ENCODE data around the gene FAIM2.
"Not testable (repeated sequence)": the region's sequence is repeated elsewhere in the genome, so short reads cannot be mapped to it uniquely, and the experiment has no call there.

FAIM2 gene

DNA sequence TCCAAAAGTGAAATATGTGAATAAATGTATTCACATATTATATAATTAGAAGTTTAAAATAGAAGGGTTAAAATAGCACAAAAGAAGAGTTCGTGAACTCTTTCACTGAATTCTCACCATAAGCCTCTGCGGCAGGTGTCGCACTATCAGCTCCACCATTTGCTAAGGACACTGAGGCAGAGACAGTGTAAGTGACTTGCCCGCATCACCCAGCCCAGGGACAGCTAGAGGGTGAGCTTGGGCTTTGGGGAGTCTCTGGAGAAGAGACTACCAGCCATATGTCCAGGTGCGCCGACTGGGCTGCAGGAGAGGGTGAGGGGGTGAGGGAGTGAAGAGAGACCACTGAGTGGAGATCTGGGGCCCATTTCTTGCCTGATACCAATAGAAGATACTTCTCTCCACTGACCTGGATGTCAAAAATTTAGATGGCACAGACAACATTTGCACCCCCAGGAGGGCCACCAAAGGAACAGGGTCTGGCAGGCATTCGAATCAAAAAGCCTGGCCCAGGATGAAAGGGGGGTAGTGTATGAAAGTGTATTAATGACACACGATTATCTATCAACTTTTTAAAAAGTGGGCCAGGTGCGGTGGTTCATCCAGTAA, 28.5 kb downstream of the FAIM2 start:
- TF ChIP-seq, protein P1, sequence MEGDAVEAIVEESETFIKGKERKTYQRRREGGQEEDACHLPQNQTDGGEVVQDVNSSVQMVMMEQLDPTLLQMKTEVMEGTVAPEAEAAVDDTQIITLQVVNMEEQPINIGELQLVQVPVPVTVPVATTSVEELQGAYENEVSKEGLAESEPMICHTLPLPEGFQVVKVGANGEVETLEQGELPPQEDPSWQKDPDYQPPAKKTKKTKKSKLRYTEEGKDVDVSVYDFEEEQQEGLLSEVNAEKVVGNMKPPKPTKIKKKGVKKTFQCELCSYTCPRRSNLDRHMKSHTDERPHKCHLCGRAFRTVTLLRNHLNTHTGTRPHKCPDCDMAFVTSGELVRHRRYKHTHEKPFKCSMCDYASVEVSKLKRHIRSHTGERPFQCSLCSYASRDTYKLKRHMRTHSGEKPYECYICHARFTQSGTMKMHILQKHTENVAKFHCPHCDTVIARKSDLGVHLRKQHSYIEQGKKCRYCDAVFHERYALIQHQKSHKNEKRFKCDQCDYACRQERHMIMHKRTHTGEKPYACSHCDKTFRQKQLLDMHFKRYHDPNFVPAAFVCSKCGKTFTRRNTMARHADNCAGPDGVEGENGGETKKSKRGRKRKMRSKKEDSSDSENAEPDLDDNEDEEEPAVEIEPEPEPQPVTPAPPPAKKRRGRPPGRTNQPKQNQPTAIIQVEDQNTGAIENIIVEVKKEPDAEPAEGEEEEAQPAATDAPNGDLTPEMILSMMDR (IDR thresholded peaks at IDR 0.05) = no peak
- no peak for TF ChIP-seq ZFX (IDR thresholded peaks at IDR 0.05; ENCODE audit: borderline replicate concordance)
- H3K27ac ChIP-seq = no peak overlapping the region

DNA sequence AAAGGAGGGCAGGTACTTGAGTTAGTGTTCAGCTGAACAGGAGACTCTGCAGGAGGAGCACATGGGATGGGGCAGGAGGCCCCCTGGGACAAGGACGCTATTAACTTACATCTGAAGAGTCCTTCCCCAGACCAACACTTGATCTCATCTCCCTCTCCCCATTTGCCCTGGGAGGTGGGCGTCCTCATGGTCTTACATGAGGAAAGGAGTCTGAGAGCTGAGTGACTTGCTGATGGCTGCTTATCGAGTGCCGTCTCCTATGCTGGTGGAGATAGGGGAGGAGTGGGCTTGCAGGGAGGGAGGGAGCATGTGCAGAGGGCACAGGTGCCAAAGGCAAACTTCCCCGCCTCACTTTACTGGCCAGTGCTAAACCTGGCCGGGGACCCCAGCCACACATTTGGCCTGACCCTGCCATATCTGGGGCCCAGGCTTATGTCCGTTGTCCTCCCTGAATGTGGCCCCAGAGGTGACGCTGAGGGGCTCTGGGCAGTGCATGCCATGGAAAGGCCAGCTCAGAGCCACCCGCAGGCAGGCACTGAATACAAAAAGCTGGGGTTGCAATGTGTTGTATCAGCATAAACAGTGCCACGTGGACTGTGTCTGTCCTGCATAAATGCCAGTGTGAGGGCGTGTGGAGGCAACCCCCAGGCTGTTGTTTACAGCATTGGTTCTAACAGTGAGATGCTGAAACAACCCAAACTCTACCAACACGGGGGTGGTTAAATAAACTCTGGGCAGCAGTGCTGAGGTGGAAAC, 29.4 kb downstream of the FAIM2 start:
- H3K27ac ChIP-seq = no peak overlapping the region
- TF ChIP-seq ZFX (IDR thresholded peaks at IDR 0.05; ENCODE audit: borderline replicate concordance) = no peak

DNA sequence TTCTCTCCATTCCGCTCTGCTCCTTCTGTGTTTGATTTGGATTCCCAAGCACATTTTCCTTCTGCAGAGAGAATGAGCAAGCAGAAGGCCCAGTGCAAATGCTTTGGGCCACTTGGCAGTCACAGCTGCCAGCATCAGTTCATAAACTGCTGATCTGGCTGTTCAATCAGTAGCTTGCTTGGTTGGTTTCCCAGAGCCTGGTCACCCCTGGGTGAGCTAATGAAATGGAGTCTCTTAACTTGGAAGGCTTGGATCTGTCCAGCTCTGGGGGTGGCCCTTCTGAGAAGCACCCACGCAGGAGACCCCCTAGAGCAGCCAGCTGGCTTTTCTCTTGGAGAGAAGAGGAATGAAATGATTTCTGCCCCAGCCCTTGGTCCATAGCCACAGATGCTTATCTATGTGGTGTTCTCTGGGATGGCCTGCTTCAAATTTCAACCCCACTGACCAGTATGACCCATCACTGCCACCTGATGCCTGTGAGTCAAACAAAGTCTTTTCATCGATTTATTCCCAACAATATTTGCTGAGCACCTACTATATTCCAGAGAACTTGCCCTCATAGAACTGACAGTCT, 30.3 kb downstream of the FAIM2 start:
- TF ChIP-seq, protein P1 (IDR thresholded peaks at IDR 0.05) = no peak

DNA sequence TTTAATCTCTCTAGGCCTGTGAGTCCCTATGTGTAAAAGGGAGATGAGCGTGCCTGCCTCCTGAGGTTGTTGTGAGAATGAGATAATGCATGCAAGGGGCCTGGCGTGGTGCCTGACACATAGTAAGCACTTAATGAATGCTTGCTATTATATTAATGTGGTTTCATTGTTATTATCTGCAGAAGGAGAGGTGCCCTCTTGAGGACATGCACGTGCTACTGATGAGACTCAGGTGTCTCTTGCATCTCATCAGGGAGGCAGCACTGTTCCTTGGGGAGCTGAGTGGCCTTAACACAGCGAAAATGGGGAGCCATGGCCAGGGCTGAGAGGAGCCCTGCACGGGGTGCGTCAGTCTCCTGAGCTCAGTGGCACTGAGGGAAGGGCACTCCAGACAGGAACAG, 30.9 kb downstream of the FAIM2 start:
- TF ChIP-seq, protein P1 (IDR thresholded peaks at IDR 0.05) = no peak
- no peak for TF ChIP-seq ZFX (IDR thresholded peaks at IDR 0.05; ENCODE audit: borderline replicate concordance)
- no peak overlapping the region for H3K27ac ChIP-seq

More for the DNA sequence above, 30.3 kb downstream of the FAIM2 start:
- no peak overlapping the region for H3K27ac ChIP-seq

DNA sequence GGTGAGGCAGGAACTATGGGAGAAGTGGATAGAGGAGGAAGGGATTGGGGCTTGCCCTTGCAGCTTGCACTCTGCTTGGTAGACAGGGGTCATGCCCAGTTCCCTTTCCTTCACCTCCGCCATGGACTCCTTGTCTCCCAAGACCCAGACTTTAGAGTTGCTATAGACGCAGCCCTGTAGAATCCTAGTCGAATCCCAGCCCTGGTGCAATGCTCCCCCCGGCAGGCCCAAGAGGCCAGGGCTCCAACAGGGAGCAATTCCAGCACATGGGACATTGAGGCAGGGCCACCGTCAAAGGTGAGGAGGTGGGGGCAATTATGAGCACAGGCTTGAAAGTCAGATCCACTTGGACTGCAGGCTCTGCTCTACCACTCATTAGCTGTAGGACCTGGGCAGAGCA, 31.3 kb downstream of the FAIM2 start:
- H3K27ac ChIP-seq = no peak overlapping the region
- TF ChIP-seq, protein P1 (IDR thresholded peaks at IDR 0.05) = no peak
- no peak for TF ChIP-seq ZFX (IDR thresholded peaks at IDR 0.05; ENCODE audit: borderline replicate concordance)

DNA sequence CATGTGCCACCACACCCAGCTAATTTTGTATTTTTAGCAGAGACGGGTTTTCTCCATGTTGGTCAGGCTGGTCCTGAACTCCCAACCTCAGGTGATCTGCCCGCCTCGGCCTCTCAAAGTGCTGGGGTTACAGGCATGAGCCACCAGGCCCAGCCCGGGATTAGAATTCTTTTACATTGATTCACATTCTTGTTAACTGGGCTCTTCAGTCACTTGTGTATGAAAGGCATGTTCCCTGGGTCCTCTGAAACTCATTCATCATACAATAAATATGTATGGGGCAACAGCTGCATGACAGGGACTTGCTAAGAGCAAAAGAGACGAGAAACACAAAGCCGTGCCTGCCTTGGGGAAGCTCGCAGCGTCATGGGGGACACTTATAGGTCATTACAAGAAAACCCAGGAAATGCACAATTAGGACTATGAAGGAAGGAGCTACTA, 31.9 kb downstream of the FAIM2 start:
- H3K27ac ChIP-seq = not testable (repeated sequence)

DNA sequence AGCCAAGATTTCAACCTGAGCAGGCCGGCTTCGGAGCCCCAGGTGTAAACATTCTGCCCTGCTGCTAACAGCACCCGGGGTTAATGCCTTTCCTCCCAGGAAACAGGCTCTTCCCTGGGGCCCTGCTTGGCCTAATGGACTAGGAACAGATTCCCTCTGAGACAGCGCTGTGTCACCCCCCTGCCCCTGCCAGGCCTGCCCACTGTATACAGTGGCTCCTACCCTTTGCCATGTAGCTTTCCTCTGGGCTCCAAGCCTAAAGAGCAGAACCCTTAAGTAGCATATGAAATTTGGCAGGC, 32.5 kb downstream of the FAIM2 start:
- TF ChIP-seq ZFX (IDR thresholded peaks at IDR 0.05; ENCODE audit: borderline replicate concordance) = no peak
- TF ChIP-seq, protein P1 (IDR thresholded peaks at IDR 0.05) = no peak
- H3K27ac ChIP-seq = no peak overlapping the region

DNA sequence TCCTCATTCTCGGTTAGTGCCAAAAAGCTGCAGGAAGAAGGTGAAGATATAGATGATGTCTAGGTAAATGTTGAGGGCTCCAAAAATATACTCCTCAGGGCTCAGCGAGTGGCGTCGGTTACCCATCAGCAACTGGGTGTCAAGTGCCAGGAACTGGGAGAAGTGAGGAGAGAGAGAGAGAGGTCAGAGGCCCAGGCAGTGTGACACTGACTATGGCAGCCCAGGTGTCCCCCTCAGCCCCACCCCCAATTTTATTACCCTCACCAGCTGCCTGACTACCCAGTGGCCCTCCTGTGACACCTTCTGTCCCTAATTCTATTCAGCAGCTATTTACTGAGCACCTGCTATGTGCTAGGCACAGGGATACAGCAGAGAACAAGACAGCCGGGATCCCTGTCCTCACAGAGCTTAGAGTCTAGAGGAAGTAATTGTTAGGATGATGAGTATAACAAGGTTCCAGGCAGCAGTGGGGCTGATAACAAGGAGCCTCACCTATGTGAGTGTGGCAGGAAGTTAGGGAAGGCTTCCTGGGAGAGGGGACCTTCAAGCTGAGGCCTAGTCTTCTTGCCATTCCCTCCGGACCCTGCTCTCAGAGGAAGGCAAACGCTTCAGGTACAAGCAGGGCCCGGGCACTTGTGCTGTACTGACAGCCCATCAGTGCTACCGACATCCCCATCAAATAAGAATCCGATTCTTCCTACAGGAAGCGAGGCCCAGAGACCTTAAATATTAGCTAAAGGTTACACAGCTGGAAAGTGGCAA, 33.0 kb downstream of the FAIM2 start:
- no peak overlapping the region for H3K27ac ChIP-seq
- TF ChIP-seq ZFX (IDR thresholded peaks at IDR 0.05; ENCODE audit: borderline replicate concordance) = no peak
- TF ChIP-seq, protein P1 (IDR thresholded peaks at IDR 0.05) = no peak
